Choroid plexus epithelial cell (primary cell): ENCODE results near the gene FBN1.

Experiments
- DNase-seq: peaks from one replicate; pipeline ENCODE4 v3.0.0-alpha.2; 2010; ENCODE audit warnings: low read depth
- H3K4me3 ChIP-seq: 2 replicates; pipeline ENCODE4 v1.5.1; 2011; ENCODE audit warnings: low read depth, mild to moderate bottlenecking, control low read depth, low read length, moderate library complexity
- TF ChIP-seq, protein P1 (sequence below): conservative IDR thresholded peaks from 2 replicates; pipeline ENCODE4 v1.5.1; 2011; ENCODE audit warnings: low read depth, mild to moderate bottlenecking, control low read depth, inconsistent platforms, low read length, moderate library complexity

The FBN1 gene

GRCh38 chr15:48447058-48447457 lies 198.5 kb downstream of the FBN1 start:
- TF ChIP-seq, protein P1, sequence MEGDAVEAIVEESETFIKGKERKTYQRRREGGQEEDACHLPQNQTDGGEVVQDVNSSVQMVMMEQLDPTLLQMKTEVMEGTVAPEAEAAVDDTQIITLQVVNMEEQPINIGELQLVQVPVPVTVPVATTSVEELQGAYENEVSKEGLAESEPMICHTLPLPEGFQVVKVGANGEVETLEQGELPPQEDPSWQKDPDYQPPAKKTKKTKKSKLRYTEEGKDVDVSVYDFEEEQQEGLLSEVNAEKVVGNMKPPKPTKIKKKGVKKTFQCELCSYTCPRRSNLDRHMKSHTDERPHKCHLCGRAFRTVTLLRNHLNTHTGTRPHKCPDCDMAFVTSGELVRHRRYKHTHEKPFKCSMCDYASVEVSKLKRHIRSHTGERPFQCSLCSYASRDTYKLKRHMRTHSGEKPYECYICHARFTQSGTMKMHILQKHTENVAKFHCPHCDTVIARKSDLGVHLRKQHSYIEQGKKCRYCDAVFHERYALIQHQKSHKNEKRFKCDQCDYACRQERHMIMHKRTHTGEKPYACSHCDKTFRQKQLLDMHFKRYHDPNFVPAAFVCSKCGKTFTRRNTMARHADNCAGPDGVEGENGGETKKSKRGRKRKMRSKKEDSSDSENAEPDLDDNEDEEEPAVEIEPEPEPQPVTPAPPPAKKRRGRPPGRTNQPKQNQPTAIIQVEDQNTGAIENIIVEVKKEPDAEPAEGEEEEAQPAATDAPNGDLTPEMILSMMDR = no peak

GRCh38 chr15:48442011-48442410 lies 203.5 kb downstream of the FBN1 start:
- DNase-seq = no peak
- TF ChIP-seq, protein P1 = no peak
- no peak overlapping the region for H3K4me3 ChIP-seq

More at GRCh38 chr15:48447058-48447457, 198.5 kb downstream of the FBN1 start:
- H3K4me3 ChIP-seq = no peak overlapping the region
- DNase-seq = no peak

DNA sequence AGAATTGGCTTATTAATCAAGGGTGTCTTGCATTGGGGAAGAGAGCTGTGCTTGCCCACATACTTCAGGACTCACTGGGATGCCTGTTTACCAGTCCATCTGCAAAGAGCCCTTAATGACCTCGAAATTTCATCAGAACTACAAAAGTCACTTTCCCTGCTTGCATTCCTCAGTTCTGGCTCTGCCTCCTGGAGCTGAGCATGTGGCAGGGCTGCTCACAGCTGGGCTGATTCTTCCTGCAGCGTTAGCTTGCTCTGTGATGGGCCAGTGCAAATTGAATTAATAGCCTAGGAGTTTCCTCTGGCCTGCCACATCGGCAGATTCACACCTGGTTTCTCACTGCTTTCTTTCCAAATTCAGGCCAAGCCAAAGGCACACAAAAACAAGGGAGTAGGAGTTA lies 205.4 kb downstream of the FBN1 start:
- TF ChIP-seq, protein P1 = no peak
- H3K4me3 ChIP-seq = no peak overlapping the region
- DNase-seq = peak; percentile 91

- peak; percentile 37 for DNase-seq
- H3K4me3 ChIP-seq = no peak overlapping the region
- TF ChIP-seq, protein P1 = no peak
Observed at GRCh38 chr15:48437178-48437577, 208.3 kb downstream of the FBN1 start.

- no peak for DNase-seq
- TF ChIP-seq, protein P1 = no peak
- no peak overlapping the region for H3K4me3 ChIP-seq
Observed at GRCh38 chr15:48435321-48435720, 210.2 kb downstream of the FBN1 start.

DNA sequence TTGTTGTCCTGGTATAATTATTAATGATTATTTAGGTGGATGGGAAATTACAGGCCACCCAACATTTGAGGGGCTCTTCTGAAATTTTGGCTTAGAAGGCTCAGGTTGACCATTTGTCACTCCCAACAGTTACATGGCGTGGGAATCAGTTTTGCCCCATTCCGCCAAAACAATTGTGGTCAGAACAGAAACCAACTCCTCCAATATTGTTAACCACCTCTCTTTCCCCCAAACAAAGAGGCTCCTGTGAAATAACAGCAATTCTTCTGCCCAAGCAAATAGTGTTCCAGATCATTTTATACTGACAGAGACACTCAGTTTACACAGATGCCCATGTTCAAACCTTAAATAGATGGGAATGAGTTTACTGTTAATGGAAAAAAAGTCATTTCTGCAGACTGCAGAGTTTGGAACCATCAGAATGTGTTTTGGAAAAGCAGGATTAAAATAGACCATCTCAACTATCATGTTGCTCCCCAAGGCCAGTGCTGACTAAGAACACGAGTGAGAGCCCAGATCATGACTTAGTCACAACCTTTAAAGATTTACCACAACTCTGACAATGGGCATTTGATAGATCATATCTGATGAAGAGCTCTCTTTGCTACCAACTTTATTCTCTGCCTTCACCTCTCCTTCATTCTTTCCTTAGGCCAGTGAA lies 212.2 kb downstream of the FBN1 start:
- no peak overlapping the region for H3K4me3 ChIP-seq
- no peak for DNase-seq
- TF ChIP-seq, protein P1 = no peak

DNA sequence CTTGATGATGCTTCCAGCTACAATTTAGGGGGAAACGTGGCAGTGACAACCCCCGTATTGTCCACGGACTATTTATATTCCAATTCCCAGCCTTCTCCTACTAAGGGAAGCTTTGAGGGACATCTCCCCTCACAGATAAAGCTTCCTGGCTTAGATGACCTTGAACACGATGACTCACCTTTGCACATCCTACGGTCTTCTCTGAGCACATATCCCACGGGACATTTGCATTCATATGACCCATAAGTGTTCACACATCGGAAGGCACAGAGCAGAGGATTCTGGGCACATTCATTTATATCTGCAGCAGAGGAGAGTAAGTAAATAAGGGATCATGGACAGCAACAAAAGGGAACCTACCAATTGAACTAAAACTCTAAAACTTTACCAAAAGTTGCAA lies 212.8 kb downstream of the FBN1 start:
- TF ChIP-seq, protein P1 = no peak
- no peak overlapping the region for H3K4me3 ChIP-seq
- DNase-seq = no peak
